Keratinocyte (primary cell): ENCODE measurements around the gene TNRC6A. TPM values are rescaled to one million over a fixed set of nuclear protein-coding genes. Genes with fewer than 3 reads are reported as not detected.

Experiments
- DNase-seq: peaks from one replicate; pipeline ENCODE4 v3.0.0-alpha.2; 2011; ENCODE audit warnings: low read depth, missing footprints, low spot score
- FAIRE-seq: peaks from 2 replicates; lab custom pipeline; 2011; peaks lifted over from hg19 to GRCh38; lab: Jason Lieb, UNC
- H2AFZ ChIP-seq: 2 replicates; pipeline ENCODE4 v1.6.0; 2012; ENCODE audit warnings: low read length, control low read depth, inconsistent platforms; ENCODE audit not compliant: control insufficient read depth
- H3K27ac ChIP-seq: 2 replicates; pipeline ENCODE4 v1.5.1; 2011; ENCODE audit warnings: low read length; ENCODE audit not compliant: control insufficient read depth, insufficient read depth
- H3K27me3 ChIP-seq: 3 replicates; pipeline ENCODE4 v1.6.0; 2011; ENCODE audit warnings: low read length; ENCODE audit not compliant: control insufficient read depth, insufficient read depth; ENCODE audit errors: extremely low read depth
- H3K36me3 ChIP-seq, 2 experiments: 2 replicates in 1 of 2; 3 replicates in 1 of 2; pipeline ENCODE4 v1.5.1; 2011; ENCODE audit warnings: low read length in 2 of 2, mild to moderate bottlenecking in 1 of 2; ENCODE audit not compliant: control insufficient read depth in 2 of 2, insufficient read depth in 2 of 2; ENCODE audit errors: extremely low read depth in 1 of 2
- H3K4me1 ChIP-seq: 3 replicates; pipeline ENCODE4 v1.5.1; 2011; ENCODE audit warnings: low read length; ENCODE audit not compliant: control insufficient read depth, insufficient read depth; ENCODE audit errors: extremely low read depth
- H3K4me2 ChIP-seq: 3 replicates; pipeline ENCODE4 v1.6.0; 2011; ENCODE audit warnings: low read depth, low read length; ENCODE audit not compliant: control insufficient read depth, insufficient read depth; ENCODE audit errors: extremely low read depth
- H3K4me3 ChIP-seq, 3 experiments: fragments of 200-600 bp in 1 of 3; sonication (generic) in 1 of 3; 2 replicates in 2 of 3; 3 replicates in 1 of 3; pipeline ENCODE4 v1.5.1; 2011 to 2016; ENCODE audit warnings: low read length in 3 of 3, mild to moderate bottlenecking in 3 of 3, control low read depth in 2 of 3, inconsistent platforms in 1 of 3, low read depth in 1 of 3, mixed read lengths in 1 of 3, mixed run types in 1 of 3, moderate library complexity in 1 of 3; ENCODE audit not compliant: control insufficient read depth in 2 of 3, insufficient read depth in 2 of 3; ENCODE audit errors: extremely low read depth in 1 of 3
- H3K79me2 ChIP-seq: 2 replicates; pipeline ENCODE4 v1.6.0; 2012; ENCODE audit warnings: low read length; ENCODE audit not compliant: control insufficient read depth, insufficient read depth
- H3K9ac ChIP-seq: 3 replicates; pipeline ENCODE4 v1.6.0; 2011; ENCODE audit warnings: low read length; ENCODE audit not compliant: control insufficient read depth, insufficient read depth; ENCODE audit errors: extremely low read depth
- H3K9me1 ChIP-seq: 3 replicates; pipeline ENCODE4 v1.6.0; 2011; ENCODE audit warnings: low read length; ENCODE audit not compliant: control insufficient read depth, insufficient read depth; ENCODE audit errors: extremely low read depth
- H3K9me3 ChIP-seq: 2 replicates; pipeline ENCODE4 v1.5.1; 2012; ENCODE audit warnings: low read depth, low read length; ENCODE audit not compliant: control insufficient read depth
- H4K20me1 ChIP-seq: 3 replicates; pipeline ENCODE4 v1.6.0; 2011; ENCODE audit warnings: low read length; ENCODE audit not compliant: control insufficient read depth, insufficient read depth; ENCODE audit errors: extremely low read depth
- EZH2 ChIP-seq: IDR thresholded peaks from one replicate; pipeline ENCODE4 v1.6.1; 2012; ENCODE audit warnings: inconsistent platforms, mild to moderate bottlenecking, low read length, moderate library complexity
- dilution Hi-C: fragments of 300-500 bp; cut with MboI; formaldehyde crosslinking; loops from one replicate; pipeline ENCODE4 v1.7.0; 2020; ENCODE audit warnings: low sequenced_read_pairs; ENCODE audit not compliant: extremely low pct_ligation_motif_present
- polyA plus RNA-seq, 5 experiments: library from polyadenylated mRNA; depleted of rRNA in 3 of 5; stranded (reverse) in 3 of 5; stranded (forward) in 1 of 5; unstranded in 1 of 5; fragments of >200 nt; gene quantifications; 1 replicate in 1 of 5; 2 replicates in 3 of 5; 3 replicates in 1 of 5; pipeline versions ENCODE4 v1.2.1 to v1.2.3, GENCODE V29; 2011 to 2012; ENCODE audit warnings: missing spikeins in 2 of 5, low read depth in 1 of 5, low replicate concordance in 1 of 5
- TF ChIP-seq, protein P1 (sequence below), 3 experiments: IDR thresholded peaks in 1 of 3; conservative IDR thresholded peaks in 1 of 3; optimal IDR thresholded peaks in 1 of 3; 2 replicates in 2 of 3; 3 replicates in 1 of 3; pipeline versions ENCODE3 to v1.5.1; 2011; ENCODE audit warnings: low read length in 3 of 3, mild to moderate bottlenecking in 3 of 3, moderate library complexity in 2 of 3, control low read depth in 1 of 3, inconsistent platforms in 1 of 3; ENCODE audit not compliant: insufficient read depth in 2 of 3; ENCODE audit errors: extremely low read depth in 1 of 3

Gene TNRC6A
- polyA plus RNA-seq, 1 donor (not counting 4 experiments of a cell fraction or from before 2014, with no cell fraction given) = 23.3 TPM

DNA sequence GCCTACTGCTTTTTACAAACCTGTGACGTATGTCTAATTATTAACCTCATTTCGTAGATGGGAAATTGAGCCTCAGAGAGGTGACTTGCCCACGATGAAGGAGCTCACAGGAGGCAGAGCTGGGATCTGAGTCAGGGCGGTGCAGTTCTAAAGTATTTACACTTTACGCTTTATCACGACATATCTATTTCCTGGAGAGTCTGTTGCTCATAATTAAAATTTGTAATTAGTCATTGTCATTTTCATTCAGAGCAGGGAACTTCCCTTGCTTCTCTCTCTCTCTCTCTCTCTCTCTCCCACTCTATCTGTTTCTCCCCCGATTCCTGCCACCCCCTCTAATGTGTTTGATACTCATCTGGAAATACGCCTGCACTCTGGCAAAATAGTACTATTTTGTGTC lies 122.2 kb downstream of the TNRC6A start:
- no peaks in the 10 kb centered on the region for H3K27me3 ChIP-seq
- no peak for FAIRE-seq
- no peak overlapping the region for H3K4me3 ChIP-seq
- H3K36me3 ChIP-seq = no peaks in the 10 kb centered on the region
- H3K4me2 ChIP-seq = peak overlapping the region; percentile 50
- TF ChIP-seq, protein P1, sequence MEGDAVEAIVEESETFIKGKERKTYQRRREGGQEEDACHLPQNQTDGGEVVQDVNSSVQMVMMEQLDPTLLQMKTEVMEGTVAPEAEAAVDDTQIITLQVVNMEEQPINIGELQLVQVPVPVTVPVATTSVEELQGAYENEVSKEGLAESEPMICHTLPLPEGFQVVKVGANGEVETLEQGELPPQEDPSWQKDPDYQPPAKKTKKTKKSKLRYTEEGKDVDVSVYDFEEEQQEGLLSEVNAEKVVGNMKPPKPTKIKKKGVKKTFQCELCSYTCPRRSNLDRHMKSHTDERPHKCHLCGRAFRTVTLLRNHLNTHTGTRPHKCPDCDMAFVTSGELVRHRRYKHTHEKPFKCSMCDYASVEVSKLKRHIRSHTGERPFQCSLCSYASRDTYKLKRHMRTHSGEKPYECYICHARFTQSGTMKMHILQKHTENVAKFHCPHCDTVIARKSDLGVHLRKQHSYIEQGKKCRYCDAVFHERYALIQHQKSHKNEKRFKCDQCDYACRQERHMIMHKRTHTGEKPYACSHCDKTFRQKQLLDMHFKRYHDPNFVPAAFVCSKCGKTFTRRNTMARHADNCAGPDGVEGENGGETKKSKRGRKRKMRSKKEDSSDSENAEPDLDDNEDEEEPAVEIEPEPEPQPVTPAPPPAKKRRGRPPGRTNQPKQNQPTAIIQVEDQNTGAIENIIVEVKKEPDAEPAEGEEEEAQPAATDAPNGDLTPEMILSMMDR (optimal IDR thresholded peaks at IDR 0.05 in 1 of 3, IDR thresholded peaks at IDR 0.05 in 1 of 3, conservative IDR thresholded peaks at IDR 0.05 in 1 of 3; ENCODE audit: extremely low read depth in 1 of 3, insufficient read depth in 2 of 3, low read length in 3 of 3) = no peak
- TF ChIP-seq EZH2 = no peak
- no peak overlapping the region for H2AFZ ChIP-seq
- DNase-seq = no peak
- no peak overlapping the region for H3K9ac ChIP-seq
- no peaks in the 10 kb centered on the region for H3K9me3 ChIP-seq
- H3K9me1 ChIP-seq = no peaks in the 10 kb centered on the region
- peaks cover 37% of the 10 kb centered on the region for H3K4me1 ChIP-seq
- no peaks in the 10 kb centered on the region for H3K79me2 ChIP-seq
- dilution Hi-C loops = no loop called here
- no peak overlapping the region for H3K27ac ChIP-seq
- no peaks in the 10 kb centered on the region for H4K20me1 ChIP-seq

DNA sequence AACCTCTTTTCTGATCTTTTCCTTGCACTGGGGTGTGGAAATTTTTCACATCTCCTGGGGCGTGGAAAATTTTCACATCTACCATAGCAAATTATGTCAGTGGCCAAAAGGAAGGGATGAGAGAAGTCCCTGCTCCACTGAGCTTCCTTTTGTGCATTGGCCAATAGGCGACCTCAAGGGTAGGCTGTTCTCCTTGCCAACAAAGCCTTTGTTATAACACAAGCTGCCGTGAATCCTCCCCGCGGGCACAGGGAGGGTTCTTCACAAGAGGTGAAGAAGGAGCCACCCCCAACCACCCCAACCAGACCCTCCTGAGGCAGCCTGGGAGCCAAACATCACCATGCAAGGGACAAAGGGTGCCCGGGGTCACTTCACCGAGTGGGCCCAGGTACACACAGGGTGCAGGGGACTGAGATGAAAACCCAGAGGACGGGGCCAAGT lies 122.8 kb downstream of the TNRC6A start:
- Histone ChIP-seq H3K9me3 (no peaks in the 10 kb centered on the region), H3K79me2 (no peaks in the 10 kb centered on the region), H3K36me3 (no peaks in the 10 kb centered on the region), H2AFZ (no peak overlapping the region), H3K4me3 (no peak overlapping the region), H3K27ac (no peak overlapping the region), H3K4me2 (peak overlapping the region; percentile 50), H4K20me1 (no peaks in the 10 kb centered on the region), H3K4me1 (peaks cover 37% of the 10 kb centered on the region), H3K9me1 (no peaks in the 10 kb centered on the region), H3K27me3 (no peaks in the 10 kb centered on the region), H3K9ac (no peak overlapping the region)
- TF ChIP-seq, protein P1 (optimal IDR thresholded peaks at IDR 0.05 in 1 of 3, IDR thresholded peaks at IDR 0.05 in 1 of 3, conservative IDR thresholded peaks at IDR 0.05 in 1 of 3; ENCODE audit: extremely low read depth in 1 of 3, insufficient read depth in 2 of 3, low read length in 3 of 3) = no peak
- TF ChIP-seq EZH2 = no peak
- no peak for DNase-seq
- dilution Hi-C loops = no loop called here
- FAIRE-seq = no peak
